Measurements from ENCODE around the gene CPN2.

DNA sequence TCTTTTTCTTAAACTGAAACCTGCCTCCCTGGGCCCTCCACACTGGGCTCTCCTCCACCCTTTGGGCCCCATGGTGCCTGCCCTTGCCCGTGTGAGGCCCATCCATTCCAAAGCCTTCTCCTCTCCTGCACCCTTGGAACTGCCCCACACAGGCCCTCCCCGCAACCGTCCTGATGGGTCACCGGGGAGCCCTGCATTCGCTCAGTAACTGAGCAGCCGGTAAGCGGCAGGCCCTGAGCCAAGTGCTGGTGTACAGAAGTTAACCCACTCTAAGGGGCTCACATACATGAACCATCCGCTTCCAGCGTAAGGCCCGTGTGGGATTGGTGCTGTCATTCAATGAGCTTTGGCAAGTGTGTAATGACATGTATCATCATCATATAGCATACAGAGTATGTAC is 23.8 kb upstream of the CPN2 start:
- TF ChIP-seq, protein P1, sequence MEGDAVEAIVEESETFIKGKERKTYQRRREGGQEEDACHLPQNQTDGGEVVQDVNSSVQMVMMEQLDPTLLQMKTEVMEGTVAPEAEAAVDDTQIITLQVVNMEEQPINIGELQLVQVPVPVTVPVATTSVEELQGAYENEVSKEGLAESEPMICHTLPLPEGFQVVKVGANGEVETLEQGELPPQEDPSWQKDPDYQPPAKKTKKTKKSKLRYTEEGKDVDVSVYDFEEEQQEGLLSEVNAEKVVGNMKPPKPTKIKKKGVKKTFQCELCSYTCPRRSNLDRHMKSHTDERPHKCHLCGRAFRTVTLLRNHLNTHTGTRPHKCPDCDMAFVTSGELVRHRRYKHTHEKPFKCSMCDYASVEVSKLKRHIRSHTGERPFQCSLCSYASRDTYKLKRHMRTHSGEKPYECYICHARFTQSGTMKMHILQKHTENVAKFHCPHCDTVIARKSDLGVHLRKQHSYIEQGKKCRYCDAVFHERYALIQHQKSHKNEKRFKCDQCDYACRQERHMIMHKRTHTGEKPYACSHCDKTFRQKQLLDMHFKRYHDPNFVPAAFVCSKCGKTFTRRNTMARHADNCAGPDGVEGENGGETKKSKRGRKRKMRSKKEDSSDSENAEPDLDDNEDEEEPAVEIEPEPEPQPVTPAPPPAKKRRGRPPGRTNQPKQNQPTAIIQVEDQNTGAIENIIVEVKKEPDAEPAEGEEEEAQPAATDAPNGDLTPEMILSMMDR (IDR thresholded peaks at IDR 0.05), result no peak
- TF ChIP-seq POLR2AphosphoS5 (IDR thresholded peaks at IDR 0.05) (no peak), POLR2A (IDR thresholded peaks at IDR 0.05) (no peak)
